Measurements from ENCODE around the gene TPRG1L. TPM values are rescaled to one million over a fixed set of nuclear protein-coding genes. Genes with fewer than 3 reads are reported as not detected.

The TPRG1L gene
- total RNA-seq, 1 experiment from 2014 or later = 8.5 TPM

GRCh38 chr1:3628445-3628844 is 3.6 kb downstream of the TPRG1L start:
- no peak for DNase-seq (ENCODE audit: low read depth)

DNA sequence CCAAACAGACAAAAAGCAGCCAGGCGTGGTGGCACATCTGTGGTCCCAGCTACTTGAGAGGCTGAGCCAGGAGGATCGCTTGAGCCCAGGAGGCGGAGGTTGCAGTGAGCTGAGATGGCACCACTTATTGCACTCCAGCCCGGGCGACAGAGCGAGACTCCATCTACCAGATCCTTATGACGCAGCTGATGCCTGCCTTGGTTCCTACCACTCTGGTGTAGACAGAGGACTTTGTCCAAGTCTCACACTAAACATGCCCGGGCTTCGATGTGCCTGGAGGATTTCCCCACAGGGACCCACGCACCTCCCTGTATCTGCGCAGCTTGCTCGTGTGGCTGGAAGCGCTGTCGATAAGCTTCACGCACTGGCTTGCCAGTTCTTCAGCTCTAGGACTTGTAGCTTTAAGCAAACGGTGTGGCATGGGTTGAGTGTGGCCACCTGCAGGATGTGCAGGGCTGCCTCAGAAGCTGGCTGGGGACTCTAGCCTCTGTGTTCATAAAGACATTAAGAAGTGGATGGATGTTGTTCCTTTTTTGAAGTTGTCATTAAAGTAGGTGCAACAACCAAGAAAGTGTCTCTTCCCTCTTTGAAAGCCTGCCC is 4.8 kb downstream of the TPRG1L start:
- DNase-seq (ENCODE audit: low read depth) = no peak

- DNase-seq (ENCODE audit: low read depth) = no peak
These were observed 5.4 kb downstream of the TPRG1L start for GRCh38 chr1:3630161-3630611.

DNA sequence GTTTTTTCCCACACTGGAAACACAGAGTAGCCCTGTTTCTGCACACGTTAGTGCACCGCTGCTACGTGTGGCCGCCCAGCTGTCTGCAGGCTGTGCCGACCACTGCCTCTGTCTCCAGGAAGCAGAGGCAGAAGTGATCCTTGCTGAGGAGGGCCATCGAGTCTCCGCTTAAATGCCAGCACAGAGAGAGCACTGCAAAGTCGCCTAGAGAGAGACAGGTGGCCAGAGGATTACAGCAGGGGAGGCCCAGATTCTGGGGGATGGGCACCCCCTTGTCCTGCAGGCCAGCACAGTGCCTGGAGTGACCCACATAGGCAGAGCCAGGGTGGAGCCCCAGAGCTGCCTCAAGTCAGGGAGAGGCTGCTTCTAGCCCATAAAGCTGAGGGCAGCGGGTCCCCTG is 6.1 kb downstream of the TPRG1L start:
- DNase-seq (ENCODE audit: low read depth) = no peak

GRCh38 chr1:3631320-3632260 is 6.8 kb downstream of the TPRG1L start:
- DNase-seq (ENCODE audit: low read depth) = no peak

DNA sequence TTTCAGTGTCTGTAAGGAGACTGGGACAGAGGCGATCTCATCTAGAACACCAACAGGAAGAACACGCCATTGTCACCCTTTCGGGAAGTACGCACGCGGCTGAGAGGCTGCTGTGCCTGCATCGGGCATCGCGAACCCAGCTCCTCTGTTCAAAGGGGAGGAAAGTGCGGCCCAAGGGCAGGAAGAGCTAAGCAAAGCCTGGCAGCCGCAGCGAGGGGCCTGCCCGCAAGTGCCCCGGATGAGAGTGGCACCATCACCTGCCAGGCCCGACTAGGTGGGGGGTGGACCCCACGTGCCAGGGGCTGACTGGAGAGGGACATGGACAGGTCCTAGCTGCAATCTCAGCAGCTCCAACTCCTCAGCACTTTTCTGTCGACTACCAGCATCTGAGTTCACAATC is 7.5 kb downstream of the TPRG1L start:
- DNase-seq (ENCODE audit: low read depth) = no peak

DNA sequence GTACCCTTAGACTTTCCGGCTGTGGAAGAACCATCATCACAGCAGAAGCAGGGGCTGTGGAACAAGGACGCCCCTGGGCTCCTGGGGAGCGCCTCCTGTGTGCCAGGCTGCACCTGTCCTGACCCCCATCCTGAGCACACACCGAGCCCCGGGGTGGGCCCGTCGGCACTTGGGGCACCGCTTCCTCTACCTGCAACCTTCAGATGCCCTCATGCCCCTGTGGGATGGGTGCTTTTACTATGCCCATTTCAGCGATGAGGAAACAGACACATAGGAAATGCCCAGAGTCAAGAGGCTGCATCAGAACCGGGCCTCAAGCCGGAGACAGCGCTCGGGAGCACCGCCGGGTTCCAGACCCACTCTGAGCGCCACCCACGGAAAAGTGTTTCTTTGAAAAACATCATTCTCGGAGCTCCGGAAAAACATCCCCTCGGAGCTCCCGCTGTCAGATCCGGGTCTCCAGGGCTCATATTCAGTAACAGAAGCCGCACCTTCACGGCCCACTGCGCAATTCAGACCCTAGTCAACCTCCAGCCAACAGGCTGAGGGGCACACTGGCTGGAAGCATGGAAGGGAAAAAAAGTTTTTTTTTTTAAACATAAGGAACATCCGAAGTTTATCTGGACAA is 8.0 kb downstream of the TPRG1L start:
- no peak for DNase-seq (ENCODE audit: low read depth)

- no peak for DNase-seq (ENCODE audit: low read depth)
These were observed 8.7 kb downstream of the TPRG1L start for GRCh38 chr1:3633344-3634058.

DNA sequence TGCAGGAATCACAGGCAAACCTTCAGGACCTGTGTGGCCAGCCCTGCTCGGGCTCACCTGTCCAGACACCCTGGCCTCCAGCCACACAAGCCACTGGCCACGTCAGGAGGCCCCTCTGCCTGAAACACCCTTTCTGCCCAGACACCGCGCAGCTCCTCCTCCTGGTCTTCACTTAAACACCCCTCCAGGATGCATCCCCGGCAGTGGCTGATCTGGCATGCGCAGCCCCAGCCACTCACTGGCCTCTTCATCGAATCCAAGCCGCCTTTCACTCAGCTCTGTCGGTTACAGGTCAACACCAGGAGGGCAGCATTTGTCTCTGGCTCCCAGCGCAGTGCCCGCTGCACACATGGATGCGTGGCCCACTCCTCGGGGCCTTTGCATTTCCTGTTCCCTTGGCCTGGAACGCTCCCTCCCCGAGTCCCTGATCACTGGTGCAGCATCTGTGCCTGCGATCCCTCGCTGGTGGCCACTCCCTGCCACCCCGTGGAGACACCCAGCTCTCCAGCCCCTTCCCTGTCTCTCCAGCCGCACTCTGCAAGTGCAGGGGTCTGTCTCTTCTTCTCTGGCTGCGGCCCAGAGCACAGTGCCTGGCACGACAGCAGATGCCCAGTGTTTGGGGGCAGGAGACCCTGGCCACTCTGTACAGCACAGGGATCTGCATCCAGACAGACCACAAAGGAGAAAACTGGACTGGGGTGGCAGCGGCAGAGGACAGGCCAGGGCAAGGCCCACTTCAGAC is 9.4 kb downstream of the TPRG1L start:
- DNase-seq (ENCODE audit: low read depth) = no peak

DNA sequence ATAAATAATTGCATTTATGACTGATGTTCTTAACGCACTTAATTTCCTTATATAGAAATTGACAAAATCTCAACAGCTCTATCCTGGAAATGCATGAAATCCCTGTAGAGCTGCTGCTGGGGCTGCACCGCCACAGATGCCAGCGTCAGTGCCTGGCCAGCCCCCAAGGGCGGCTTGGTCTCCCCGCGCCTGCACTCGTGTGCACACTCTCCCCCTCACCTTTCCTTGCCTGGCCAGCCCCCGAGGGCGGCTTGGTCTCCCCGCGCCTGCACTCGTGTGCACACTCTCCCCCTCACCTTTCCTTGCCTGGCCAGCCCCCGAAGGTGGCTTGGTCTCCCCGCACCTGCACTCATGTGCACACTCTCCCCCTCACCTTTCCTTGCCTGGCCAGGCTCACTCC is 11.3 kb downstream of the TPRG1L start:
- DNase-seq (ENCODE audit: low read depth) = no peak

DNA sequence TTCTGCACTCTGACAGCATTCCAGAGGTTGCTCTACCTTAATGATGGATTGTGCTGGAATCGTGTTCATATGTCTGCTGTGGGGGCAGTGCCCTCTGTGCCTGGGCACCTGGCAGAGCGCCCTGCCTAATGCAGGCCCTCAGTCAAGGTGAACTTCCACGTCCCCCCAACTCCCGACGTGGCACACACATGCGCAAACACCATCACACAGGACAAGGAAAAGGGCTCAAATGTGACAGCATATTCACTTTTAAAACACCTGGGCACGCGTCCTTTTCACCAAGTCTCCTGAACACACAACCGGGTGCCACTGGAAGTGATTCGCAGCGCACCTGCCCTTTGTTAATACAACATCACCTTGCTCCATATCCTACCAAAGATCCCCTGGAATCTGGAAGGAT is 11.7 kb downstream of the TPRG1L start:
- no peak for DNase-seq (ENCODE audit: low read depth)

- DNase-seq (ENCODE audit: low read depth) = no peak
These were observed 13.2 kb downstream of the TPRG1L start for GRCh38 chr1:3638027-3638426.

GRCh38 chr1:3638676-3639075 is 13.9 kb downstream of the TPRG1L start:
- DNase-seq (ENCODE audit: low read depth) = no peak

DNA sequence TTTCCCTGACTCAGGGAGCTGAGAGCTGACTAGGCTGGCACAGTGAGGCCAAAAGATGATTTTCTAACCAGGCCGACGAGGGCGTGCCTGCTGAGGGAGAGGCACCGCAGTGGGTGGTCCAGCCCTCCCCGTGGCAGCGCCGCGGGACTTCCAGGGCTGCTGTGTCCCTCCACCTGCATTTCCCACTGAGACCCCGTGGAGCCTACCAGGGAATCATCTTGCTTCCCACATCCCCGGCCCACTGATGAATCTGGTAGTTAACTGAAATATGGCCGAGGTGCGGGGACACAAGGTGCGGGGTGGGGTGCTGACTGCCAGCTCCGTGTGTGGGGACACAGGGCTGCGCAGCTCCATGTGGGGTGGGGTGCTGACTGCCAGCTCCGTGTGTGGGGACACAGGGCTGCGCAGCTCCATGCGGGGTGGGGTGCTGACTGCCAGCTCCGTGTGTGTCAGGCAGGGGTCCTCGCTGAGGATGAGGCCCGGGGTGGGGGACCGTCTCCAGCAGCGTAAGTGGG is 14.6 kb downstream of the TPRG1L start:
- no peak for DNase-seq (ENCODE audit: low read depth)

- DNase-seq (ENCODE audit: low read depth) = no peak
These were observed 15.5 kb downstream of the TPRG1L start for GRCh38 chr1:3640121-3640837.

- no peak for DNase-seq (ENCODE audit: low read depth)
These were observed 16.4 kb downstream of the TPRG1L start for GRCh38 chr1:3641046-3641760.

DNA sequence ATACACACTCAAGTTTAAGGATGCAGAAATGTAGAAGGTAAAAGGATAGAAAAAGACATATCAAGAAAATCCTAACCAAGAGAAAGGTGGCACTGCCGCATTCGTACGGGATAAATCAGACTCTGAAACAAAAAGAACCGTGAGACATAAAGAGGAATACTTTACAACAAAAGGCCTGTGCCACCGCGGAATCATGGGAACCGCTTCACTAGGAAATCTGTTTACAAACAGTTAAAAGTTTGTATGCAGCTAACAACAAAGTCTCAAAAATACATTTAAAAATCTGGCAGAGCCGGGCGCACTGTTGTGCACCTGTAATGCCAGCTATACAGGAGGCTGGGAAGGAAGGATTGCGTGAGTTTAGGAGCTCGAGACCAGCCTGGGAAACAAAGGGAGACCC is 17.0 kb downstream of the TPRG1L start:
- no peak for DNase-seq (ENCODE audit: low read depth)

DNA sequence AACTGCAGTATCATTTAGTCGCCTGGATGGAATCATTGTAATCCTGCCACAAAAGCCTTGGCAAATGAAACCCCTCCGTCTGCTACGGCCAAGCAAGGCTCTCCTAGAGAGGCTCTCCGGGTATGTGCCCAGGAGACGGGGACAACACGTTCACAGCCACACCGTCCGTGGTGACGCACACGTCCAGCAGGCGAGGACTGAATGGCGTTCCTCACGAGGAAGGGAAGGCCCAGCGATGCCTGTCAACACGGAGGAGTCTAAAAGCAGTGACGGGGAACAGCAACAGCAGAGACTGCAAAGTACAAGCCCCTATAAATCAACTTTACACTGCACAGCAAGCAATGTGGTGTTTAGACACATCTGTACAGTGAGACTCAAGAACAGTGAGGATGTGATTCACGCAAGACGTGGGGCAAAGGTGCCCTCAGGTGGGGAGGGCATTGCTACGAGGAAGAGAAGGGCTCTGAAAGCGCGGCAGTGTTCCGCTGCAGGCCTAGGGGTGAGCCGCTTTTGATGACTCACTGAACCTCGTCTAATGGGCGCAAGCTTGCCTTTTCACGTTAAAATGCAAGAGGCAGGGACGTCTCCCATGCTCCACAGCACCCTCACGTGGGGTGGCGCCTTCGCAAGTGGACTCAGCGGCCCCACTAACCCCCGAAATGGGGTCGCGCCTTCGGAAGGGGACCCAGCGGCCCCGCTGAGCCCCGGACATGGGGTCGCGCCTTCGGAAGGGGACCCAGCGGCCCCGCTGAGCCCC is 18.3 kb downstream of the TPRG1L start:
- no peak for DNase-seq (ENCODE audit: low read depth)

GRCh38 chr1:3644273-3644672 is 19.5 kb downstream of the TPRG1L start:
- DNase-seq (ENCODE audit: low read depth) = no peak
